B cell (primary cell): Measurements from ENCODE around the gene DPY19L1. TPM values are rescaled to one million over a fixed set of nuclear protein-coding genes. Genes with fewer than 3 reads are reported as not detected.
A peak's percentile ranks its signal among the peaks of the same experiment; 100 is the strongest.
"Not testable (repeated sequence)": the region's sequence is repeated elsewhere in the genome, so short reads cannot be mapped to it uniquely, and the experiment has no call there.

ENCODE experiments used
- ATAC-seq: fragments of 200-7000 bp; cut with Tn5 transposase; one replicate; pipeline ENCODE4 v1.10.0; 2021; ENCODE audit warnings: low read depth, mild to moderate bottlenecking, moderate number of reproducible peaks, moderate library complexity
- CTCF ChIA-PET: fragments of 350-600 bp; sonication (Branson Sonifier 250); formaldehyde crosslinking; loops from one replicate; lab custom pipeline; 2021; ENCODE audit warnings: antibody characterized with exemption, inconsistent platforms; lab: Charles Lee
- POLR2A ChIA-PET: fragments of 350-600 bp; sonication (Branson Sonifier 250); formaldehyde crosslinking; loops from one replicate; lab custom pipeline; 2021; ENCODE audit warnings: antibody characterized with exemption; lab: Charles Lee
- DNase-seq: peaks from one replicate; pipeline ENCODE4 v3.0.0; 2013
- H2AFZ ChIP-seq: 2 replicates; pipeline ENCODE4 v1.6.1; 2012; ENCODE audit warnings: mild to moderate bottlenecking, low read depth, low read length; ENCODE audit not compliant: insufficient read depth, poor library complexity, severe bottlenecking
- H3K27ac ChIP-seq, 2 donors: 1 replicate in 1 of 2; 2 replicates in 1 of 2; pipeline ENCODE4 v1.5.1; 2012 to 2013; ENCODE audit warnings: low read length in 2 of 2, mild to moderate bottlenecking in 2 of 2, moderate library complexity in 1 of 2
- H3K27me3 ChIP-seq, 4 experiments: fragments of 200-600 bp in 1 of 4; sonication (generic) in 1 of 4; replicated peaks in 1 of 4; 1 replicate in 2 of 4; 2 replicates in 2 of 4; pipeline versions ENCODE4 v1.6.1 to v1.7.0; 2013 to 2016; ENCODE audit warnings: low read length in 3 of 4, mild to moderate bottlenecking in 2 of 4, mixed read lengths in 1 of 4, moderate library complexity in 1 of 4; ENCODE audit not compliant: insufficient read depth in 4 of 4, control insufficient read depth in 3 of 4; ENCODE audit errors: control extremely low read depth in 1 of 4
- H3K36me3 ChIP-seq, 2 experiments: replicated peaks in 1 of 2; 1 replicate in 1 of 2; 2 replicates in 1 of 2; pipeline versions ENCODE4 v1.6.1 to v1.7.1; 2013; ENCODE audit warnings: low read length in 1 of 2; ENCODE audit not compliant: insufficient read depth in 2 of 2, control insufficient read depth in 1 of 2; ENCODE audit errors: control extremely low read depth in 1 of 2, extremely low read depth in 1 of 2
- H3K4me1 ChIP-seq, 2 donors: fragments of 200-600 bp in 1 of 2; sonication (generic) in 1 of 2; 1 replicate in 1 of 2; 2 replicates in 1 of 2; pipeline versions ENCODE4 v1.5.1 to v1.6.1; 2013 to 2017; ENCODE audit warnings: low read length in 2 of 2; ENCODE audit not compliant: control insufficient read depth in 2 of 2, insufficient read depth in 2 of 2
- H3K4me2 ChIP-seq: replicated peaks from 2 replicates; pipeline ENCODE3; 2012; ENCODE audit warnings: mild to moderate bottlenecking, low read depth, low read length; ENCODE audit not compliant: poor library complexity, severe bottlenecking
- H3K4me3 ChIP-seq, 5 experiments: fragments of 200-600 bp in 1 of 5; sonication (generic) in 1 of 5; 1 replicate in 3 of 5; 2 replicates in 2 of 5; pipeline versions ENCODE4 v1.5.1 to v1.7.0; 2011 to 2016; ENCODE audit warnings: low read length in 4 of 5, mild to moderate bottlenecking in 4 of 5, low read depth in 2 of 5, control low read depth in 1 of 5, moderate library complexity in 1 of 5; ENCODE audit not compliant: insufficient read depth in 1 of 5; ENCODE audit errors: control extremely low read depth in 1 of 5, extremely low read depth in 1 of 5
- H3K79me2 ChIP-seq: fragments of 200-600 bp; sonication (generic); one replicate; pipeline ENCODE4 v1.6.0; 2016; ENCODE audit warnings: low read length; ENCODE audit not compliant: control insufficient read depth, insufficient read depth
- H3K9ac ChIP-seq: fragments of 200-600 bp; sonication (generic); 2 replicates; pipeline ENCODE4 v1.6.1; 2017; ENCODE audit warnings: mild to moderate bottlenecking, low read length, moderate library complexity
- H3K9me3 ChIP-seq, 3 donors: one replicate each; pipeline versions ENCODE4 v1.6.1 to v1.7.1; 2013; ENCODE audit warnings: low read length in 2 of 3; ENCODE audit not compliant: control insufficient read depth in 2 of 3, insufficient read depth in 1 of 3; ENCODE audit errors: control extremely low read depth in 1 of 3
- H4K20me1 ChIP-seq: 2 replicates; pipeline ENCODE4 v1.6.0; 2012; ENCODE audit warnings: mild to moderate bottlenecking, low read length; ENCODE audit not compliant: insufficient read depth, control insufficient read depth, poor library complexity, severe bottlenecking
- H3K27ac Mint-ChIP-seq: one replicate; pipeline ENCODE4 v1.8.0; 2021; ENCODE audit warnings: mixed read lengths
- H3K27me3 Mint-ChIP-seq: one replicate; pipeline ENCODE4 v1.8.0; 2021; ENCODE audit warnings: mixed read lengths
- H3K4me1 Mint-ChIP-seq: one replicate; pipeline ENCODE4 v1.8.0; 2021; ENCODE audit warnings: mixed read lengths
- H3K4me3 Mint-ChIP-seq: one replicate; pipeline ENCODE4 v1.8.0; 2021; ENCODE audit warnings: mixed read lengths
- H3K9me3 Mint-ChIP-seq: one replicate; pipeline ENCODE4 v1.8.0; 2022; ENCODE audit warnings: mixed read lengths; ENCODE audit not compliant: insufficient read depth
- EZH2 ChIP-seq: IDR thresholded peaks from 2 replicates; pipeline ENCODE4 v1.6.1; 2012; ENCODE audit warnings: borderline replicate concordance, low read depth, mild to moderate bottlenecking, moderate library complexity, low read length; ENCODE audit not compliant: insufficient read depth, poor library complexity, severe bottlenecking
- WGBS: methylation state at CpG from one replicate; pipeline ENCODE4 v1.1.5; 2013; ENCODE audit warnings: missing lambda C conversion rate; ENCODE audit not compliant: insufficient coverage; 5-methylcytosine and 5-hydroxymethylcytosine counted together
- intact Hi-C: fragments of 100-400 bp; cut with micrococcal nuclease; formaldehyde crosslinking; loops from one replicate; pipeline ENCODE4 v1.10.0; 2022
- polyA plus RNA-seq: library from polyadenylated mRNA; depleted of rRNA; stranded (reverse); fragments of >200 nt; gene quantifications from 2 replicates; pipeline ENCODE4 v1.2.3, GENCODE V29; 2012
- total RNA-seq, 2 donors: library from RNA; stranded (reverse); fragments of 120-200 nt in 1 of 2; gene quantifications; 1 replicate in 1 of 2; 2 replicates in 1 of 2; pipeline versions ENCODE4 v1.2.3 to v1.2.4, GENCODE V29; 2013 to 2022
- TF ChIP-seq, protein P1 (sequence below): fragments of 200-600 bp; IDR thresholded peaks from one replicate; pipeline ENCODE4 v1.8.0; 2022; ENCODE audit warnings: antibody characterized with exemption, mild to moderate bottlenecking

Gene DPY19L1
- total and polyA plus RNA-seq, 2 donors (not counting 1 experiment from before 2014, with no cell fraction given): 2.0 to 13.0 TPM

DNA sequence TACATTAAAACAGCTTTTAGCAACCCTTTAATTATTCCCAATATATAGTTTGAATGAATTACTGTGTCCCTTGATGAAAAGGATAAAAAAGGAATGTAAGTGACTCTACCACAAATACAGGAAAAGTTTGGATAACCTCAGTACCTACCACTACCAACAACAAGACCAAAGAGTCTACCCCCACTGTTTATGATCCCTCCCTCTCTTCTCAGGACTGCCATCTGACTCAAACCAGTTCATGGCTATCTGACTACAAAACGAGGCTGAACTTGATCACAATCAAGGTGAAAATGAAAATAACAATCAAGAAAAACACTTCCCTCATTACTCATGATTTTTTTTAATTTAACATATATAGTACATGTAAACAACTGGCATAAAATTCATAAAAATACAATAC is 108.7 kb downstream of the DPY19L1 start:
- ATAC-seq (no peak), DNase-seq (no peak)
- H3K4me3 ChIP-seq: no peak overlapping the region
- H3K27ac Mint-ChIP-seq: no peak overlapping the region
- no peaks in the 10 kb centered on the region for H3K27me3 Mint-ChIP-seq
- ChIA-PET POLR2A (no interaction called here), CTCF (interaction anchor here (0.6 kb wide), 1 partner anchor 1320 kb away, joined by 4 read pairs; no protein-coding TSS in a partner anchor)
- no peak overlapping the region for H3K27ac ChIP-seq
- no peaks in the 10 kb centered on the region for H3K27me3 ChIP-seq
- no peaks in the 10 kb centered on the region for H3K9me3 ChIP-seq
- TF ChIP-seq, protein P1, sequence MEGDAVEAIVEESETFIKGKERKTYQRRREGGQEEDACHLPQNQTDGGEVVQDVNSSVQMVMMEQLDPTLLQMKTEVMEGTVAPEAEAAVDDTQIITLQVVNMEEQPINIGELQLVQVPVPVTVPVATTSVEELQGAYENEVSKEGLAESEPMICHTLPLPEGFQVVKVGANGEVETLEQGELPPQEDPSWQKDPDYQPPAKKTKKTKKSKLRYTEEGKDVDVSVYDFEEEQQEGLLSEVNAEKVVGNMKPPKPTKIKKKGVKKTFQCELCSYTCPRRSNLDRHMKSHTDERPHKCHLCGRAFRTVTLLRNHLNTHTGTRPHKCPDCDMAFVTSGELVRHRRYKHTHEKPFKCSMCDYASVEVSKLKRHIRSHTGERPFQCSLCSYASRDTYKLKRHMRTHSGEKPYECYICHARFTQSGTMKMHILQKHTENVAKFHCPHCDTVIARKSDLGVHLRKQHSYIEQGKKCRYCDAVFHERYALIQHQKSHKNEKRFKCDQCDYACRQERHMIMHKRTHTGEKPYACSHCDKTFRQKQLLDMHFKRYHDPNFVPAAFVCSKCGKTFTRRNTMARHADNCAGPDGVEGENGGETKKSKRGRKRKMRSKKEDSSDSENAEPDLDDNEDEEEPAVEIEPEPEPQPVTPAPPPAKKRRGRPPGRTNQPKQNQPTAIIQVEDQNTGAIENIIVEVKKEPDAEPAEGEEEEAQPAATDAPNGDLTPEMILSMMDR: no peak
- TF ChIP-seq EZH2: no peak
- H3K36me3 ChIP-seq: no peaks in the 10 kb centered on the region
- no peaks in the 10 kb centered on the region for H3K4me1 ChIP-seq
- H3K9ac ChIP-seq: no peak overlapping the region
- H4K20me1 ChIP-seq: no peaks in the 10 kb centered on the region
- no peaks in the 10 kb centered on the region for H3K4me1 Mint-ChIP-seq
- no peaks in the 10 kb centered on the region for H3K9me3 Mint-ChIP-seq
- no peak overlapping the region for H3K4me3 Mint-ChIP-seq
- H2AFZ ChIP-seq: no peak overlapping the region
- no CpG with 5 or more reads among the region's 1 CpG for WGBS
- no peak overlapping the region for H3K4me2 ChIP-seq
- intact Hi-C loops: no loop called here
- no peaks in the 10 kb centered on the region for H3K79me2 ChIP-seq

DNA sequence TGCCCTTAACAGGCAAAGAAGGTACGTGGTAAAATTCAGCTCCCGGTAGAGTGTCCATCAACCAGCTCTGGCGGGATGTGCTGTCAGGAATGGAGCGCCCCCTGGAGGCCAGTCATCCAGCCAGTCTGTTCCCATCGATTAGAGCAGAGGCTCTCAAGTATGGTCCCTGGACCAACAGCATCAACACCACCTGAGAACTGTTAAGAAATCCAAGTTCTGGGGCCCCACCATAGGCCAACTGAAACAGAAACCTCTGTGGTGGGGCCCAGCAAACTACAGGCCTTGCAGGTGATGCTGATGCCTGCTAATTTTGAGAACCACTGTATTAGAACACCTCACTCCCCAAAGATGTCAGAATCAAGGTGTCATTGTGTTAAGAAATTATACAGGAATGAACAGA is 109.2 kb downstream of the DPY19L1 start:
- H3K4me3 Mint-ChIP-seq: no peak overlapping the region
- Histone ChIP-seq H3K9ac (no peak overlapping the region), H3K36me3 (no peaks in the 10 kb centered on the region), H3K27ac (no peak overlapping the region), H2AFZ (no peak overlapping the region), H3K4me1 (no peaks in the 10 kb centered on the region), H3K4me3 (no peak overlapping the region), H3K9me3 (no peaks in the 10 kb centered on the region), H3K27me3 (no peaks in the 10 kb centered on the region), H3K4me2 (no peak overlapping the region), H3K79me2 (no peaks in the 10 kb centered on the region), H4K20me1 (no peaks in the 10 kb centered on the region)
- DNase-seq (peak; percentile 5), ATAC-seq (peak; percentile 24)
- no peaks in the 10 kb centered on the region for H3K27me3 Mint-ChIP-seq
- ChIA-PET CTCF (interaction anchor here (0.6 kb wide), 1 partner anchor 1320 kb away, joined by 4 read pairs; no protein-coding TSS in a partner anchor), POLR2A (no interaction called here)
- H3K27ac Mint-ChIP-seq: no peak overlapping the region
- H3K4me1 Mint-ChIP-seq: no peaks in the 10 kb centered on the region
- WGBS: 71% methylated on average over 5 of the region's 5 CpGs
- TF ChIP-seq EZH2: no peak
- TF ChIP-seq, protein P1: peak; percentile 39
- intact Hi-C loops: no loop called here
- no peaks in the 10 kb centered on the region for H3K9me3 Mint-ChIP-seq

DNA sequence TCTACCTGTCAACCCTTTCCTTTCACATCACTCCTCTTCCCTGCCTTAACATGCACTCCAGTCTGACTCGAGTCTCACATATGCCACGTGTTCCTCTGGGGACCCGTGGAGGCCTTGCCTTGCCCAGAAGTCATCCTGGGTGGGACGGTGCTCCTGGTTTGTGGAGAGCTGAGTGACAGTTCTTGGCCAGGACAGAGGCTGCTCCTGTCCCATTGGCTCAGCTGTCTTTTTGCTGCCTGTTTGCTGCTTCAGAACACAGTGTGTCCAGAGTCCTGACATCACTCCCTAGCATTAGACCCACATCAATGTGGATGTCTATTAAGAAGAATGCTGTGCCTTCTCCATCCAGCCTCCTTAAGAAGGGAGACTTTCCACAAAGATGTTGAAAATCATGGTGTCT is 116.8 kb downstream of the DPY19L1 start:
- intact Hi-C loops, CTCF ChIA-PET, DNase-seq, H3K27ac ChIP-seq, H3K27ac Mint-ChIP-seq, ATAC-seq, H3K9ac ChIP-seq, H4K20me1 ChIP-seq, H3K4me1 Mint-ChIP-seq, POLR2A ChIA-PET, H3K36me3 ChIP-seq, H3K4me1 ChIP-seq, H2AFZ ChIP-seq, H3K4me2 ChIP-seq, H3K79me2 ChIP-seq, H3K27me3 Mint-ChIP-seq, H3K9me3 ChIP-seq, H3K27me3 ChIP-seq, H3K4me3 Mint-ChIP-seq, H3K4me3 ChIP-seq, H3K9me3 Mint-ChIP-seq: not testable (repeated sequence)
- 95% methylated on average over 2 of the region's 4 CpGs for WGBS
